Heart right ventricle (tissue), 16 donors: ENCODE data around the gene PEPD. TPM values are rescaled to one million over a fixed set of nuclear protein-coding genes. Genes with fewer than 3 reads are reported as not detected.

Experiments used
- ATAC-seq, 8 donors: fragments of 200-7000 bp; cut with Tn5 transposase; one replicate each; pipeline ENCODE4 v1.9.1; 2020; ENCODE audit warnings: mild to moderate bottlenecking in 8 of 8, moderate library complexity in 8 of 8, moderate number of reproducible peaks in 1 of 8
- DNase-seq, 2 donors: peaks; one replicate each; pipeline ENCODE4 v3.0.0-alpha.2; 2020
- H3K27ac ChIP-seq, 10 donors: fragments of 200-600 bp; sonication (generic) in 2 of 10; one replicate each; pipeline versions ENCODE4 v1.5.0 to v1.8.0; 2020 to 2022; ENCODE audit warnings: mild to moderate bottlenecking in 3 of 10
- H3K27me3 ChIP-seq, 7 donors: fragments of 200-600 bp; one replicate each; pipeline ENCODE4 v1.8.0; 2021 to 2022; ENCODE audit warnings: mild to moderate bottlenecking in 2 of 7
- H3K36me3 ChIP-seq, 9 donors: fragments of 200-600 bp; sonication (generic) in 1 of 9; one replicate each; pipeline versions ENCODE4 v1.5.0 to v1.8.0; 2020 to 2022; ENCODE audit warnings: mild to moderate bottlenecking in 2 of 9
- H3K4me1 ChIP-seq, 9 donors: fragments of 200-600 bp; sonication (generic) in 1 of 9; one replicate each; pipeline versions ENCODE4 v1.5.0 to v1.8.0; 2020 to 2022; ENCODE audit warnings: mild to moderate bottlenecking in 4 of 9
- H3K4me3 ChIP-seq, 10 donors: fragments of 200-600 bp; sonication (generic) in 2 of 10; one replicate each; pipeline versions ENCODE4 v1.5.0 to v1.8.0; 2020 to 2022; ENCODE audit warnings: mild to moderate bottlenecking in 7 of 10, moderate library complexity in 2 of 10
- H3K9me3 ChIP-seq, 11 donors: fragments of 200-600 bp in 10 of 11; sonication (generic) in 2 of 11; one replicate each; pipeline versions ENCODE4 v1.5.0 to v1.8.0; 2013 to 2022; ENCODE audit warnings: mild to moderate bottlenecking in 2 of 11, control low read depth in 1 of 11, moderate library complexity in 1 of 11
- CTCF ChIP-seq, 9 donors: fragments of 200-600 bp; sonication (generic) in 2 of 9; IDR thresholded peaks; one replicate each; pipeline versions ENCODE4 v1.5.0 to v1.8.0; 2021 to 2022; ENCODE audit warnings: antibody characterized with exemption in 9 of 9, mild to moderate bottlenecking in 5 of 9, moderate library complexity in 1 of 9
- WGBS, 2 donors: extraction: QIAGEN DNeasy Blood & Tissue Kit; methylation state at CpG; one replicate each; pipeline ENCODE4 v1.1.7; 2013; ENCODE audit warnings: inconsistent platforms in 1 of 2; 5-methylcytosine and 5-hydroxymethylcytosine counted together
- intact Hi-C, 10 donors: fragments of 100-400 bp; cut with DNase I; formaldehyde crosslinking; loops; one replicate each; pipeline versions ENCODE4 v1.11.1 to v1.14.2; 2022
- polyA plus RNA-seq, 2 donors: library from polyadenylated mRNA; stranded (reverse); fragments of 200-250 nt; gene quantifications; one replicate each; pipeline ENCODE4 v1.2.3, GENCODE V29; 2013
- total RNA-seq, 10 donors: library from RNA; stranded (reverse); fragmentation: NEBNext Ultra II Directional in 3 of 10; extraction: Animal tissue kit (Norgen Biotek cat#: 25700) in 3 of 10; gene quantifications; one replicate each; pipeline versions ENCODE4 v1.2.1 to v1.2.4, GENCODE V29; 2021 to 2023
- donor health status: Arrhythmogenic right ventricular cardiomyopathy.
- donor health status: ischemic (EF 13 %, LVEDD 7.1; RV severe dilation, severe dysfunction).
- donor health status: healthy with polysubstance abuse.
- donor health status: DM: no; HTN: yes; CAD: no.
- donor health status: DM: no; HTN: no; CAD: no.
- donor health status: ischemic (EF 25% LVEDD 6.9; RV normal size, moderate dysfunction).
- donor health status: ischemic (EF 25% LVEDD 5.7; RV mildly dilated, moderate dysfunction).
- donor health status: healthy.
- donor health status: DM: yes; HTN: yes; CAD: no.
- donor health status: Ischemic cardiomyopathy.
- donor health status: ischemic (EF 35%, LVEDD 5.7; RV mildly dilated, moderate dysfunction).
- donor health status: nonischemic (EF 11% LVEDD 7.7; RV severe dilation, severe dysfunction).
- donor health status: DM: yes; HTN: yes; CAD: no.
- donor health status: PGD.
- donor health status: ischemic (EF 29% LVEDD 5.4; RV normal size, mild dysfunction).
- donor health status: nonischemic (EF 23%, LVEDD 6.1; RV moderate dilation, normal function).

The PEPD gene
- total and polyA plus RNA-seq, 12 donors: 20.4 to 47.7 (median 26.8) TPM

- H3K27me3 ChIP-seq: no peaks in the 10 kb centered on the region
- intact Hi-C loops: no loop called here
Observed at GRCh38 chr19:33448159-33448516, 73.5 kb downstream of the PEPD start.

GRCh38 chr19:33447336-33448158, 74.0 kb downstream of the PEPD start:
- 78 to 92% methylated on average over 18 of the region's 18 CpGs for WGBS, 2 donors
- H3K9me3 ChIP-seq: no peaks in the 10 kb centered on the region
- DNase-seq: no peak
- peaks cover 0 to 18% (median 0%) of the 10 kb centered on the region in 9 donors for H3K36me3 ChIP-seq
- intact Hi-C loops: no loop called here
- no peaks in the 10 kb centered on the region for H3K4me1 ChIP-seq
- ATAC-seq: no peak
- H3K27ac ChIP-seq: no peak overlapping the region
- H3K4me3 ChIP-seq: no peak overlapping the region
- no peaks in the 10 kb centered on the region for H3K27me3 ChIP-seq
- TF ChIP-seq CTCF (IDR thresholded peaks at IDR 0.05): no peak

More at GRCh38 chr19:33448159-33448516, 73.5 kb downstream of the PEPD start:
- Histone ChIP-seq H3K27ac (no peak overlapping the region), H3K4me1 (no peaks in the 10 kb centered on the region), H3K9me3 (no peaks in the 10 kb centered on the region), H3K4me3 (no peak overlapping the region), H3K36me3 (peaks cover 0 to 15% (median 0%) of the 10 kb centered on the region in 9 donors)
- ATAC-seq (no peak), DNase-seq (no peak)
- 92 to 94% methylated on average over 9 of the region's 9 CpGs for WGBS, 2 donors
- TF ChIP-seq CTCF (IDR thresholded peaks at IDR 0.05): no peak

- WGBS, 2 donors: 93% methylated on average over 23 of the region's 23 CpGs
- no peak for TF ChIP-seq CTCF (IDR thresholded peaks at IDR 0.05)
- Histone ChIP-seq H3K27me3 (no peaks in the 10 kb centered on the region), H3K4me1 (no peaks in the 10 kb centered on the region), H3K27ac (no peak overlapping the region), H3K9me3 (no peaks in the 10 kb centered on the region), H3K36me3 (peaks cover 0 to 19% (median 0%) of the 10 kb centered on the region in 9 donors), H3K4me3 (no peak overlapping the region)
- ATAC-seq (no peak), DNase-seq (no peak)
- intact Hi-C loops: no loop called here
Observed at GRCh38 chr19:33446330-33447293, 75.0 kb downstream of the PEPD start.
